ENCODE measurements around the gene SRGAP3.

DNA sequence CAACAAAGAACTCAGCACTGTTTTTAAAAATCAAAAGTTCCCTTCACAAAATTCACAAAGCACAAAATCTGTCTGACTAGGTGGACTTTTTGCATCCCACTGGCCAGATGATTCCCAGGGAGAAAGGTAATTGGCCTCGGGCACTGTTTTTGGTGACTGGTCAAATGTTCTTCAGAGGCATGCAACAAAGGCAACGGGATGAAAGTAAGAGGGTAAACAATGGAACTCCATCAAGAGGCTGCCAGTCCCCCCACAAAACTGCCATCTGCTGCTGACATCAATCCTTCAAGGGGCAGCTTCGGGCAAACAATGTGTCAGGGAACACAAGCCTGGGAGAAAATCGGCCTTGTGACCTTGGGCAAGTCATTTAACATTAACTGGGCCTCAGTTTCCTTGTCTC, 3.3 kb downstream of the SRGAP3 start:
- TF ChIP-seq, protein P1, sequence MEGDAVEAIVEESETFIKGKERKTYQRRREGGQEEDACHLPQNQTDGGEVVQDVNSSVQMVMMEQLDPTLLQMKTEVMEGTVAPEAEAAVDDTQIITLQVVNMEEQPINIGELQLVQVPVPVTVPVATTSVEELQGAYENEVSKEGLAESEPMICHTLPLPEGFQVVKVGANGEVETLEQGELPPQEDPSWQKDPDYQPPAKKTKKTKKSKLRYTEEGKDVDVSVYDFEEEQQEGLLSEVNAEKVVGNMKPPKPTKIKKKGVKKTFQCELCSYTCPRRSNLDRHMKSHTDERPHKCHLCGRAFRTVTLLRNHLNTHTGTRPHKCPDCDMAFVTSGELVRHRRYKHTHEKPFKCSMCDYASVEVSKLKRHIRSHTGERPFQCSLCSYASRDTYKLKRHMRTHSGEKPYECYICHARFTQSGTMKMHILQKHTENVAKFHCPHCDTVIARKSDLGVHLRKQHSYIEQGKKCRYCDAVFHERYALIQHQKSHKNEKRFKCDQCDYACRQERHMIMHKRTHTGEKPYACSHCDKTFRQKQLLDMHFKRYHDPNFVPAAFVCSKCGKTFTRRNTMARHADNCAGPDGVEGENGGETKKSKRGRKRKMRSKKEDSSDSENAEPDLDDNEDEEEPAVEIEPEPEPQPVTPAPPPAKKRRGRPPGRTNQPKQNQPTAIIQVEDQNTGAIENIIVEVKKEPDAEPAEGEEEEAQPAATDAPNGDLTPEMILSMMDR (IDR thresholded peaks at IDR 0.05): no peak
- no peak for TF ChIP-seq EP300 (IDR thresholded peaks at IDR 0.05)
